ENCODE results near the gene LAMTOR1. TPM values are rescaled to one million over a fixed set of nuclear protein-coding genes. Genes with fewer than 3 reads are reported as not detected.

The LAMTOR1 gene
- total and polyA plus RNA-seq, 10 of the 15 experiments (the other 5 are each of a cell fraction or from before 2014, with no cell fraction given): 58.8 to 141 (median 110) TPM

- H2AFZ ChIP-seq (ENCODE audit: control insufficient read depth, low read depth, low read length): no peak overlapping the region
- H3K4me3 ChIP-seq: no peak overlapping the region
- ChIA-PET SMC1A (ENCODE audit: uncharacterized antibody, unreplicated experiment) (interaction anchor here (0.7 to 8.0 kb wide), 8 partner anchors 8 to 86 kb away, joined by 3 to 48 read pairs (median 4); no protein-coding TSS in a partner anchor), CTCF (interaction anchor here (0.9 to 5.0 kb wide), 7 partner anchors 8 to 359 kb away, joined by 3 to 27 read pairs (median 4); no protein-coding TSS in a partner anchor), POLR2A (interaction anchor here (0.6 to 2.8 kb wide), 7 partner anchors 9 to 76 kb away, joined by 3 to 16 read pairs (median 5); no protein-coding TSS in a partner anchor), RAD21 (ENCODE audit: unreplicated experiment) (interaction anchor here (1.0 to 7.8 kb wide), 2 partner anchors 33 to 47 kb away, joined by 4 to 46 read pairs; no protein-coding TSS in a partner anchor)
- H3K9ac ChIP-seq (ENCODE audit: control insufficient read depth, insufficient read depth, low read length): no peak overlapping the region
- intact Hi-C loops (cut with micrococcal nuclease; ENCODE audit: unreplicated experiment) (no loop called here), in situ Hi-C loops (cut with MboI) (no loop called here)
- 98% methylated on average over 3 of the region's 3 CpGs for WGBS (ENCODE audit: insufficient coverage, insufficient replicate concordance, low lambda C conversion rate, missing lambda C conversion rate)
- no TSS peak for BruUV-seq (replicated peaks)
- peak; percentile 6; the same call in 2 of the 3 replicates for ATAC-seq
- H3K36me3 ChIP-seq (ENCODE audit: control insufficient read depth in 2 of 2, insufficient read depth in 2 of 2, low read length in 1 of 2): peaks cover 0 to 2% of the 10 kb centered on the region in 2 experiments; a peak in 2 of 4 replicates
- H4K20me1 ChIP-seq (ENCODE audit: control insufficient read depth, insufficient read depth): no peaks in the 10 kb centered on the region
- no peak overlapping the region for H3K4me2 ChIP-seq (ENCODE audit: control insufficient read depth, insufficient read depth)
- no peaks in the 10 kb centered on the region for H3K9me3 ChIP-seq (replicated peaks; ENCODE audit: control insufficient read depth, insufficient read depth, low read length)
- H3K4me1 ChIP-seq (ENCODE audit: control insufficient read depth, insufficient read depth, low read length): peaks cover 27% of the 10 kb centered on the region
- no peak for FAIRE-seq
- H3K27me3 ChIP-seq (replicated peaks in 1 of 2; ENCODE audit: control insufficient read depth in 2 of 2, insufficient read depth in 2 of 2, low read length in 1 of 2): no peaks in the 10 kb centered on the region
- no peak overlapping the region for H3K27ac ChIP-seq (ENCODE audit: control insufficient read depth, insufficient read depth)
- TF ChIP-seq ZZZ3 (IDR thresholded peaks at IDR 0.05; ENCODE audit: control insufficient read depth, insufficient read length, low read depth) (no peak), ATF2 (IDR thresholded peaks at IDR 0.05; ENCODE audit: low read length) (no peak), ZBTB33 (IDR thresholded peaks at IDR 0.05) (0 out of 2 replicates have a peak, but pooled peaks have one; percentile 28)
- H3K79me2 ChIP-seq (ENCODE audit: control insufficient read depth, insufficient read depth, low read length): peaks cover 78% of the 10 kb centered on the region
- no peak for DNase-seq (ENCODE audit: low read depth, low spot score)
Measured at GRCh38 chr11:72072348-72072747, 30.7 kb downstream of the LAMTOR1 start.
